HCT116 (cell line): ENCODE data around the gene MINK1. TPM values are rescaled to one million over a fixed set of nuclear protein-coding genes. Genes with fewer than 3 reads are reported as not detected.

Source experiments
- ATAC-seq: fragments of 200-7000 bp; cut with Tn5 transposase; 2 replicates; pipeline ENCODE4 v1.9.1; 2020; ENCODE audit warnings: mild to moderate bottlenecking, moderate library complexity
- BruUV-seq: library from RNA; stranded (reverse); fragments of 400-500 nt; replicated peaks from 2 replicates; lab custom pipeline; 2021; lab: Mats Ljungman, UMichigan
- CTCF ChIA-PET: fragments of 300-600 bp; sonication (Branson Sonifier 250); formaldehyde crosslinking; loops from one replicate; lab custom pipeline; 2021; ENCODE audit warnings: antibody characterized with exemption; lab: Charles Lee
- POLR2A ChIA-PET: fragments of 300-600, 350-600 bp; sonication (Branson Sonifier 250); formaldehyde crosslinking; loops from one replicate; lab custom pipeline; 2021; ENCODE audit warnings: antibody characterized with exemption; lab: Charles Lee
- RAD21 ChIA-PET, 2 experiments: fragments of 300-600 bp; sonication (Branson Sonifier 250); formaldehyde crosslinking; loops; one replicate each; lab custom pipeline; 2023; ENCODE audit warnings: low total read pairs in 2 of 2; ENCODE audit not compliant: uncharacterized antibody in 2 of 2, unreplicated experiment in 2 of 2, low non-redundant PET in 1 of 2; lab: Charles Lee
- DNase-seq: peaks from one replicate; pipeline ENCODE4 v3.0.0-alpha.2; 2010; ENCODE audit warnings: low read depth, low spot score
- H2AFZ ChIP-seq: fragments of 200-600 bp; shearing (Covaris generic), sonication (generic); 2 replicates; pipeline ENCODE4 v1.6.1; 2017; ENCODE audit warnings: low read depth, mixed run types, mixed read lengths, antibody characterized with exemption, low read length; ENCODE audit not compliant: poor library complexity, severe bottlenecking
- H3K27ac ChIP-seq: 2 replicates; pipeline ENCODE4 v1.5.1; 2012; ENCODE audit warnings: low read depth, low read length
- H3K27me3 ChIP-seq: fragments of 200-600 bp; sonication (generic); 2 replicates; pipeline ENCODE4 v1.6.1; 2016; ENCODE audit warnings: mixed run types, low read length, mixed read lengths; ENCODE audit not compliant: insufficient read depth
- H3K36me3 ChIP-seq, 2 experiments: fragments of 200-500 bp in 1 of 2; fragments of 200-600 bp in 1 of 2; sonication (Bioruptor generic) in 1 of 2; sonication (generic) in 1 of 2; 2 replicates each; pipeline versions ENCODE4 v1.5.1 to v1.6.1; 2014 to 2016; ENCODE audit warnings: low read length in 2 of 2, inconsistent platforms in 1 of 2, mixed read lengths in 1 of 2, mixed run types in 1 of 2; ENCODE audit not compliant: insufficient read depth in 2 of 2, control insufficient read depth in 1 of 2
- H3K4me1 ChIP-seq, 2 experiments: fragments of 200-600 bp in 1 of 2; sonication (generic) in 1 of 2; 2 replicates each; pipeline versions ENCODE4 v1.5.1 to v1.6.1; 2012 to 2017; ENCODE audit warnings: low read length in 2 of 2, inconsistent platforms in 1 of 2, mild to moderate bottlenecking in 1 of 2, mixed read lengths in 1 of 2, mixed run types in 1 of 2, moderate library complexity in 1 of 2; ENCODE audit not compliant: insufficient read depth in 2 of 2, control insufficient read depth in 1 of 2
- H3K4me2 ChIP-seq: fragments of 200-600 bp; sonication (generic); 2 replicates; pipeline ENCODE4 v1.6.1; 2017; ENCODE audit warnings: mixed run types, low read length, mixed read lengths
- H3K4me3 ChIP-seq, 2 experiments: fragments of 200-600 bp in 1 of 2; sonication (generic) in 1 of 2; replicated peaks in 1 of 2; 2 replicates each; pipeline ENCODE4 v1.5.1; 2011 to 2016; ENCODE audit warnings: low read length in 2 of 2, control low read depth in 1 of 2, low read depth in 1 of 2, mild to moderate bottlenecking in 1 of 2, mixed read lengths in 1 of 2, mixed run types in 1 of 2
- H3K79me2 ChIP-seq: fragments of 200-600 bp; sonication (generic); 2 replicates; pipeline ENCODE4 v1.6.1; 2017; ENCODE audit warnings: mild to moderate bottlenecking, mixed run types, low read length, moderate library complexity, mixed read lengths; ENCODE audit not compliant: insufficient read depth
- H3K9ac ChIP-seq: fragments of 200-600 bp; sonication (generic); 2 replicates; pipeline ENCODE4 v1.6.1; 2016; ENCODE audit warnings: low read length, mixed read lengths
- H3K9me2 ChIP-seq: fragments of 200-600 bp; sonication (generic), shearing (Covaris generic); 2 replicates; pipeline ENCODE4 v1.6.1; 2017; ENCODE audit warnings: mixed run types, mild to moderate bottlenecking, moderate library complexity; ENCODE audit not compliant: insufficient read depth
- H3K9me3 ChIP-seq, 2 experiments: fragments of 200-500 bp in 1 of 2; fragments of 200-600 bp in 1 of 2; sonication (Bioruptor generic) in 1 of 2; sonication (generic) in 1 of 2; 2 replicates each; pipeline ENCODE4 v1.6.1; 2014 to 2017; ENCODE audit warnings: low read length in 2 of 2, mixed read lengths in 2 of 2, inconsistent platforms in 1 of 2, low read depth in 1 of 2, mild to moderate bottlenecking in 1 of 2, mixed run types in 1 of 2, moderate library complexity in 1 of 2; ENCODE audit not compliant: control insufficient read depth in 1 of 2, insufficient read depth in 1 of 2
- H4K20me1 ChIP-seq: fragments of 200-600 bp; sonication (generic), shearing (Covaris generic); 2 replicates; pipeline ENCODE4 v1.6.1; 2017; ENCODE audit warnings: mixed run types, mild to moderate bottlenecking, moderate library complexity; ENCODE audit not compliant: insufficient read depth
- CBX3 ChIP-seq: IDR thresholded peaks from 2 replicates; pipeline ENCODE4 v1.6.1; 2012; ENCODE audit warnings: low read depth
- CTCF ChIP-seq, 3 experiments: fragments of 200-600 bp in 1 of 3; sonication (generic) in 1 of 3; IDR thresholded peaks in 2 of 3; conservative IDR thresholded peaks in 1 of 3; 2 replicates each; pipeline ENCODE4 v1.5.1; 2012 to 2017; ENCODE audit warnings: low read depth in 2 of 3, low read length in 2 of 3, antibody characterized with exemption in 1 of 3, borderline replicate concordance in 1 of 3, control low read depth in 1 of 3, mild to moderate bottlenecking in 1 of 3, mixed read lengths in 1 of 3, mixed run types in 1 of 3, moderate library complexity in 1 of 3; ENCODE audit not compliant: insufficient read depth in 1 of 3
- EGR1 ChIP-seq: IDR thresholded peaks from 2 replicates; pipeline ENCODE4 v1.6.1; 2012; ENCODE audit warnings: low read depth
- ELF1 ChIP-seq: IDR thresholded peaks from 2 replicates; pipeline ENCODE4 v1.6.1; 2012; ENCODE audit warnings: low read depth, borderline replicate concordance
- EZH2 ChIP-seq: fragments of 200-600 bp; sonication (generic); IDR thresholded peaks from 2 replicates; pipeline ENCODE4 v1.6.1; 2017; ENCODE audit warnings: antibody characterized with exemption, mixed run types
- EZH2phosphoT487 ChIP-seq: fragments of 200-600 bp; IDR thresholded peaks from 2 replicates; pipeline ENCODE4 v1.6.1; 2018; ENCODE audit warnings: antibody characterized with exemption, borderline replicate concordance
- POLR2A ChIP-seq: IDR thresholded peaks from 2 replicates; pipeline ENCODE4 v1.7.0; 2011; ENCODE audit warnings: borderline replicate concordance; ENCODE audit not compliant: insufficient read depth, insufficient read length; ENCODE audit errors: extremely low read depth
- REST ChIP-seq: IDR thresholded peaks from 2 replicates; pipeline ENCODE4 v1.6.1; 2012; ENCODE audit warnings: low read depth
- SP1 ChIP-seq: IDR thresholded peaks from 2 replicates; pipeline ENCODE4 v1.6.1; 2012; ENCODE audit warnings: low read depth
- SRF ChIP-seq: IDR thresholded peaks from 2 replicates; pipeline ENCODE4 v1.6.1; 2012; ENCODE audit warnings: low read depth
- ZBTB33 ChIP-seq: IDR thresholded peaks from 2 replicates; pipeline ENCODE4 v1.6.1; 2011; ENCODE audit warnings: mild to moderate bottlenecking, low read length, moderate library complexity; ENCODE audit not compliant: insufficient replicate concordance; ENCODE audit errors: extremely low read depth
- ZFX ChIP-seq: fragments of 450-650 bp; IDR thresholded peaks from 2 replicates; pipeline ENCODE4 v1.6.1; 2017
- intact Hi-C: fragments of 100-400 bp; cut with micrococcal nuclease; formaldehyde crosslinking; loops from 2 replicates; pipeline ENCODE4 v1.10.0; 2022
- total RNA-seq: library from RNA; stranded (reverse); gene quantifications from one replicate; pipeline ENCODE4 v1.2.1, GENCODE V29; 2021; ENCODE audit not compliant: unreplicated experiment

MINK1 gene
- total RNA-seq, 1 experiment from 2014 or later, result 85.2 TPM

- TF ChIP-seq EZH2phosphoT487 (no peak), ZBTB33 (no peak), REST (no peak), SRF (no peak), CTCF (IDR thresholded peaks at IDR 0.05 in 2 of 3, conservative IDR thresholded peaks at IDR 0.05 in 1 of 3; ENCODE audit: borderline replicate concordance in 1 of 3, insufficient read depth in 1 of 3, low read depth in 2 of 3, low read length in 2 of 3) (no peak), EGR1 (no peak), ZFX (no peak), EZH2 (no peak), ELF1 (no peak), POLR2A (no peak), CBX3 (no peak), SP1 (no peak)
- POLR2A ChIA-PET, result no interaction called here
- no peak for ATAC-seq
Observed at GRCh38 chr17:4810696-4811290, 22.3 kb upstream of the MINK1 start.

More at GRCh38 chr17:4810696-4811290, 22.3 kb upstream of the MINK1 start:
- no peak for DNase-seq
- Histone ChIP-seq H3K27me3 (no peaks in the 10 kb centered on the region), H3K4me3 (no peak overlapping the region), H2AFZ (no peak overlapping the region), H3K9me3 (no peaks in the 10 kb centered on the region), H3K9ac (no peak overlapping the region), H3K36me3 (peaks cover 7 to 9% of the 10 kb centered on the region in 2 experiments; a peak in 3 of 4 replicates), H3K27ac (no peak overlapping the region), H3K79me2 (no peaks in the 10 kb centered on the region), H4K20me1 (no peaks in the 10 kb centered on the region), H3K4me1 (peaks cover 12 to 13% of the 10 kb centered on the region in 2 experiments), H3K9me2 (no peaks in the 10 kb centered on the region), H3K4me2 (no peak overlapping the region)
- CTCF ChIA-PET, result no interaction called here
- RAD21 ChIA-PET, result no interaction called here
- intact Hi-C loops, result no loop called here
- no TSS peak for BruUV-seq
